SK-N-SH (cell line): ENCODE results near the gene CREBZF. TPM values are rescaled to one million over a fixed set of nuclear protein-coding genes. Genes with fewer than 3 reads are reported as not detected.

Source experiments
- CTCF ChIA-PET: fragments of 300-600, 350-600 bp; formaldehyde crosslinking; extraction: SDS; loops from one replicate; lab custom pipeline; 2021; lab: Yijun Ruan, JAX
- POLR2A ChIA-PET: fragments of 350-600 bp; sonication (Branson Sonifier 250); formaldehyde crosslinking; extraction: SDS; loops from one replicate; lab custom pipeline; 2020; ENCODE audit warnings: antibody characterized with exemption, inconsistent platforms; lab: Yijun Ruan, JAX
- DNase-seq: peaks from one replicate; pipeline ENCODE4 v3.0.0; 2012
- H2AFZ ChIP-seq: fragments of 200-600 bp; sonication (generic); 2 replicates; pipeline ENCODE4 v1.8.1; 2016; ENCODE audit warnings: antibody characterized with exemption, mild to moderate bottlenecking, low read depth
- H3F3A ChIP-seq: fragments of 200-600 bp; sonication (generic); replicated peaks from 2 replicates; pipeline ENCODE3; 2016; ENCODE audit warnings: antibody characterized with exemption, mild to moderate bottlenecking; ENCODE audit not compliant: insufficient read depth
- H3K27ac ChIP-seq, 2 experiments: fragments of 200-500 bp in 1 of 2; fragments of 200-600 bp in 1 of 2; sonication (Bioruptor generic) in 1 of 2; sonication (generic), shearing (Covaris generic) in 1 of 2; 2 replicates each; pipeline versions ENCODE4 v1.5.1 to v1.6.1; 2014 to 2016; ENCODE audit warnings: low read depth in 2 of 2, inconsistent platforms in 1 of 2, low read length in 1 of 2, mild to moderate bottlenecking in 1 of 2, mixed read lengths in 1 of 2
- H3K27me3 ChIP-seq: fragments of 200-600 bp; sonication (generic), shearing (Covaris generic); 2 replicates; pipeline ENCODE4 v1.6.1; 2016; ENCODE audit warnings: mixed run types; ENCODE audit not compliant: insufficient read depth
- H3K36me3 ChIP-seq, 2 experiments: fragments of 200-500 bp in 1 of 2; fragments of 200-600 bp in 1 of 2; sonication (Bioruptor generic) in 1 of 2; sonication (generic) in 1 of 2; replicated peaks in 1 of 2; 2 replicates each; pipeline versions ENCODE3 to v1.5.1; 2014 to 2016; ENCODE audit warnings: low read length in 1 of 2, mild to moderate bottlenecking in 1 of 2; ENCODE audit not compliant: insufficient read depth in 2 of 2, control insufficient read depth in 1 of 2
- H3K4me1 ChIP-seq, 2 experiments: fragments of 200-500 bp in 1 of 2; fragments of 200-600 bp in 1 of 2; sonication (Bioruptor generic) in 1 of 2; sonication (generic), shearing (Covaris generic) in 1 of 2; 2 replicates each; pipeline versions ENCODE4 v1.5.1 to v1.6.1; 2014 to 2016; ENCODE audit warnings: low read depth in 1 of 2, low read length in 1 of 2, mixed run types in 1 of 2; ENCODE audit not compliant: insufficient read depth in 2 of 2, control insufficient read depth in 1 of 2
- H3K4me2 ChIP-seq: fragments of 200-600 bp; sonication (generic), shearing (Covaris generic); 2 replicates; pipeline ENCODE4 v1.6.1; 2017; ENCODE audit warnings: mixed run types
- H3K4me3 ChIP-seq, 2 experiments: fragments of 200-500 bp in 1 of 2; fragments of 200-600 bp in 1 of 2; sonication (Bioruptor generic) in 1 of 2; sonication (generic), shearing (Covaris generic) in 1 of 2; 2 replicates each; pipeline versions ENCODE4 v1.5.1 to v1.8.1; 2014 to 2016; ENCODE audit warnings: low read depth in 2 of 2, inconsistent platforms in 1 of 2, low read length in 1 of 2, mild to moderate bottlenecking in 1 of 2, mixed read lengths in 1 of 2, moderate library complexity in 1 of 2
- H3K79me2 ChIP-seq: fragments of 200-600 bp; sonication (generic); 2 replicates; pipeline ENCODE4 v1.8.1; 2017; ENCODE audit warnings: mild to moderate bottlenecking; ENCODE audit not compliant: insufficient read depth
- H3K9ac ChIP-seq: fragments of 200-600 bp; sonication (generic); 2 replicates; pipeline ENCODE4 v1.6.1; 2017; ENCODE audit warnings: mixed run types
- H3K9me2 ChIP-seq: fragments of 200-600 bp; sonication (generic); 2 replicates; pipeline ENCODE4 v1.6.1; 2017; ENCODE audit warnings: mixed run types
- H3K9me3 ChIP-seq: fragments of 200-600 bp; sonication (generic); 2 replicates; pipeline ENCODE4 v1.6.1; 2017; ENCODE audit warnings: mixed run types, mild to moderate bottlenecking, moderate library complexity
- H4K20me1 ChIP-seq: fragments of 200-600 bp; sonication (generic); 2 replicates; pipeline ENCODE4 v1.6.1; 2017; ENCODE audit warnings: mild to moderate bottlenecking, mixed run types; ENCODE audit not compliant: insufficient read depth
- CTCF ChIP-seq: fragments of 200-600 bp; sonication (generic); IDR thresholded peaks from 2 replicates; pipeline ENCODE4 v1.6.1; 2017; ENCODE audit warnings: antibody characterized with exemption, mild to moderate bottlenecking, moderate library complexity
- EP300 ChIP-seq, 2 experiments: IDR thresholded peaks; 2 replicates each; pipeline versions ENCODE4 v1.4.0 to v1.6.1; 2012; ENCODE audit warnings: borderline replicate concordance in 1 of 2, low read depth in 1 of 2, low read length in 1 of 2
- RCOR1 ChIP-seq: fragments of 150-350 bp; IDR thresholded peaks from 2 replicates; pipeline ENCODE4 v1.6.1; 2017; ENCODE audit warnings: antibody characterized with exemption, low read length
- REST ChIP-seq: IDR thresholded peaks from 2 replicates; pipeline ENCODE4 v1.6.1; 2012; ENCODE audit warnings: mild to moderate bottlenecking, low read depth, low read length, moderate library complexity
- SMC3 ChIP-seq: IDR thresholded peaks from 2 replicates; pipeline ENCODE4 v1.6.1; 2012; ENCODE audit warnings: low read depth, low read length, improper control_type of control experiment
- TAF1 ChIP-seq: IDR thresholded peaks from 2 replicates; pipeline ENCODE4 v1.6.1; 2012; ENCODE audit warnings: low read depth, mild to moderate bottlenecking, low read length, moderate library complexity, borderline replicate concordance
- TCF12 ChIP-seq: IDR thresholded peaks from 2 replicates; pipeline ENCODE4 v1.4.0; 2012
- ZBTB33 ChIP-seq: IDR thresholded peaks from 2 replicates; pipeline ENCODE4 v1.4.0; 2012; ENCODE audit warnings: low read depth, borderline replicate concordance
- WGBS: methylation state at CpG from one replicate; pipeline ENCODE4 v1.1.6; 2017; ENCODE audit warnings: low lambda C conversion rate; 5-methylcytosine and 5-hydroxymethylcytosine counted together
- polyA plus RNA-seq, 3 experiments: library from polyadenylated mRNA; depleted of rRNA; stranded (reverse); fragments of >200 nt; gene quantifications; 2 replicates each; pipeline ENCODE4 v1.2.3, GENCODE V29; 2012

The CREBZF gene
- polyA plus RNA-seq, 1 of the 3 experiments (the other 2 are of a cell fraction) = 50.5 TPM

- CTCF ChIA-PET = no interaction called here
Observed at GRCh38 chr11:85697747-85698146, 32.8 kb upstream of the CREBZF start.

GRCh38 chr11:85695546-85695945 is 30.6 kb upstream of the CREBZF start:
- peak overlapping the region in 1 of 2 experiments; percentile 45; a peak in 2 of 4 replicates for H3K27ac ChIP-seq
- no peaks in the 10 kb centered on the region for H3K27me3 ChIP-seq
- no peak for DNase-seq
- no peak overlapping the region for H3K4me2 ChIP-seq
- peaks cover 0 to 12% of the 10 kb centered on the region in 2 experiments; a peak in 1 of 4 replicates for H3K4me1 ChIP-seq
- no peaks in the 10 kb centered on the region for H3K79me2 ChIP-seq
- H3K4me3 ChIP-seq = no peak overlapping the region
- peaks cover 4% of the 10 kb centered on the region for H3F3A ChIP-seq
- CTCF ChIA-PET = interaction anchor here (0.6 to 2.1 kb wide), 4 partner anchors 9 to 46 kb away, joined by 3 to 8 read pairs (median 4); no protein-coding TSS in a partner anchor
- TF ChIP-seq ZBTB33 (no peak), TCF12 (peak; percentile 12; the same call in 1 of the 2 replicates)
- peaks cover 0 to 21% of the 10 kb centered on the region in 2 experiments for H3K36me3 ChIP-seq
- H3K9me2 ChIP-seq = no peaks in the 10 kb centered on the region
- H4K20me1 ChIP-seq = no peaks in the 10 kb centered on the region
- no peaks in the 10 kb centered on the region for H3K9me3 ChIP-seq
- H2AFZ ChIP-seq = no peak overlapping the region; the same call in 1 of the 2 replicates
- H3K9ac ChIP-seq = no peak overlapping the region
- POLR2A ChIA-PET = no interaction called here

More at GRCh38 chr11:85697747-85698146, 32.8 kb upstream of the CREBZF start:
- Histone ChIP-seq H4K20me1 (no peaks in the 10 kb centered on the region), H3K27me3 (no peaks in the 10 kb centered on the region), H3K36me3 (peaks cover 4 to 21% of the 10 kb centered on the region in 2 experiments), H3F3A (peaks cover 4% of the 10 kb centered on the region), H3K4me3 (no peak overlapping the region), H3K9me2 (no peaks in the 10 kb centered on the region), H3K79me2 (no peaks in the 10 kb centered on the region), H3K9ac (no peak overlapping the region), H3K4me1 (peaks cover 0 to 12% of the 10 kb centered on the region in 2 experiments; a peak in 1 of 4 replicates), H3K4me2 (no peak overlapping the region), H2AFZ (no peak overlapping the region), H3K27ac (no peak overlapping the region), H3K9me3 (no peaks in the 10 kb centered on the region)
- no peak for DNase-seq
- no peak for TF ChIP-seq EP300 (IDR thresholded peaks at IDR 0.05; ENCODE audit: borderline replicate concordance in 1 of 2, low read depth in 1 of 2, low read length in 1 of 2)
- 78% methylated on average over 2 of the region's 2 CpGs for WGBS
- POLR2A ChIA-PET = no interaction called here

- H3K9me2 ChIP-seq = no peaks in the 10 kb centered on the region
- no peak overlapping the region for H3K9ac ChIP-seq
- no peaks in the 10 kb centered on the region for H3K9me3 ChIP-seq
- H3K4me3 ChIP-seq = no peak overlapping the region; a peak in 1 of 4 replicates
- no peak overlapping the region for H3K4me2 ChIP-seq
- H3K79me2 ChIP-seq = no peaks in the 10 kb centered on the region
- H3K4me1 ChIP-seq = peaks cover 0 to 12% of the 10 kb centered on the region in 2 experiments; a peak in 1 of 4 replicates
- WGBS = 93% methylated on average over 1 of the region's 1 CpG
- POLR2A ChIA-PET = no interaction called here
- H3F3A ChIP-seq = peaks cover 4% of the 10 kb centered on the region
- CTCF ChIA-PET = interaction anchor here (0.7 to 2.1 kb wide), 6 partner anchors 10 to 47 kb away, joined by 3 to 8 read pairs (median 4); partner anchors contain the start of gene CREBZF
- H3K36me3 ChIP-seq = peaks cover 0 to 19% of the 10 kb centered on the region in 2 experiments
- no peak overlapping the region for H2AFZ ChIP-seq
- no peaks in the 10 kb centered on the region for H3K27me3 ChIP-seq
- peak overlapping the region in 1 of 2 experiments; percentile 45; a peak in 1 of 4 replicates for H3K27ac ChIP-seq
- DNase-seq = peak; percentile 31
- no peaks in the 10 kb centered on the region for H4K20me1 ChIP-seq
- TF ChIP-seq SMC3 = peak; percentile 38
- no peak for TF ChIP-seq TAF1
- no peak for TF ChIP-seq REST
- TF ChIP-seq ZBTB33 = no peak
- no peak for TF ChIP-seq RCOR1
- peak; percentile 78 for TF ChIP-seq CTCF
Observed at GRCh38 chr11:85694385-85694980, 29.6 kb upstream of the CREBZF start.
